GM12892 (cell line): ENCODE results near the gene SP8.

Source experiments
- POLR2A ChIP-seq: IDR thresholded peaks from 2 replicates; pipeline ENCODE4 v1.6.1; 2011; ENCODE audit warnings: low read depth, low read length, control low read depth
- POLR2AphosphoS5 ChIP-seq: IDR thresholded peaks from 2 replicates; pipeline ENCODE4 v1.6.1; 2011; ENCODE audit warnings: low read depth, low read length, control low read depth

DNA sequence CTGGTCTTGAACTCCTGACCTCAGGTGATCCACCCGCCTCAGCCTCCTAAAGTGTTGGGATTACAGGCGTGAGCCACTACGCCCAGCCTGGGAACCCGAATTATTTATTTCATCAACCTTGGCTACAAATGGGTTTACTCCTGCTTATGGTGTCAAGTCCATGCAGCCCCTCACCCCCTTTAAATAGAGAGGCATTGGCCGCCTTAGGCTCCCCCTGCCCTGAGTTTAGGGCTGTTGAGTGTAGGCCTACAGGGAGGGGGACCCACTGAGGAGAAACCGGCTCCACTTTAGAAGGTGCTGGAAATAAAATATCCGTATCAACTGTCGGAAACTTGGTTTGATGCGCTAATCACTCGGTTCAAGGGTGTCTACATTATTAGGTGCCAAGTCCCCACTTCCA is 8.7 kb upstream of the SP8 start:
- TF ChIP-seq POLR2AphosphoS5, result no peak
- no peak for TF ChIP-seq POLR2A
